Liver (tissue), 3 donors: ENCODE measurements around the gene PITHD1.

ENCODE experiments used
- ATF3 ChIP-seq: IDR thresholded peaks from 2 replicates; pipeline ENCODE4 v1.6.1; 2016; ENCODE audit warnings: antibody characterized with exemption
- CTCF ChIP-seq: fragments of 150-350 bp; IDR thresholded peaks from 2 replicates; pipeline ENCODE4 v1.5.1; 2017; ENCODE audit warnings: improper control_type of control experiment, low read depth, low read length; ENCODE audit not compliant: missing input control
- MAX ChIP-seq: IDR thresholded peaks from 2 replicates; pipeline ENCODE4 v1.6.1; 2016; ENCODE audit warnings: antibody characterized with exemption
- RXRA ChIP-seq, 2 donors: IDR thresholded peaks; 2 replicates each; pipeline ENCODE4 v1.6.1; 2017 to 2018; ENCODE audit warnings: antibody characterized with exemption in 2 of 2, mild to moderate bottlenecking in 1 of 2
- SP1 ChIP-seq: IDR thresholded peaks from 2 replicates; pipeline ENCODE4 v1.6.1; 2018; ENCODE audit warnings: antibody characterized with exemption, mild to moderate bottlenecking
- ZBTB33 ChIP-seq: IDR thresholded peaks from 2 replicates; pipeline ENCODE4 v1.6.1; 2016; ENCODE audit warnings: antibody characterized with exemption
- donor health status: healthy.
- donor health status: healthy.

- no peak for TF ChIP-seq RXRA (IDR thresholded peaks at IDR 0.05)
- no peak for TF ChIP-seq CTCF
- no peak for TF ChIP-seq ZBTB33
- no peak for TF ChIP-seq SP1
- no peak for TF ChIP-seq ATF3
- TF ChIP-seq MAX, result no peak
These were observed 35.4 kb upstream of the PITHD1 start for GRCh38 chr1:23742670-23743286.
